ENCODE measurements around the gene SYT2. TPM values are rescaled to one million over a fixed set of nuclear protein-coding genes. Genes with fewer than 3 reads are reported as not detected.
A peak's percentile ranks its signal among the peaks of the same experiment; 100 is the strongest.
"Not testable (repeated sequence)": the region's sequence is repeated elsewhere in the genome, so short reads cannot be mapped to it uniquely, and the experiment has no call there.

SYT2 gene
- total and polyA plus RNA-seq, 3 donors from 2014 or later, result 2.0 to 7.2 (median 2.1) TPM

DNA sequence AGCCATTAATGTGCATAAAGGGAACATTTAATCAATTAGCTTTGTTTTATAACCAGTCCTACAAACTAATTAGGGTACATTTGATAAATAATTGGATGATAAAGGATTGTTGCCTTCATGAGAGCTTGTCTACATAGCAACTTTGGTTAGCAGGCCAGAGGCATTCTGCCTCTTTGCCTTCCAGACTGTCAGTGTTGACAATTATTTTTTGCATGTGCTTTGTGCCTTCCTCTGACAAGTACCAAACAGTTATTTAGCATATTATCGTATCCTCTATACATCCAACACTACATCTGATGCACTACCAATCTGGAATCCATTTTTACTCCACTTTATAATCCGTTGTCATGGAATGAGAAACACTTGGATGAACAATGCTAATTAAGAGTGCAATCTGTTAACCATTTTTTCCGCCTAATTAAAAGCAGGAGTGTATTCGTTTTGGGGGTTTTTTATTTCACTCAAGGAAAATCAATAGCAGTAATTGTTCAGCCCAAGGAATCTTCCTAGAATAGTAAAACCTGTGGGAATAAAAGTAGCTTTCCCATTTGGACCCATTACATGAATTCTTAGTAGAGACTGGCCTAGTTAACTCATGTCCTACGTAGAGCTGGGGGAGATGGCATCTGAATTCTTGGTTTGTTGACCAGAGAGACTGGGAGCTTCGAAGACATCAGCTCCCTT is 165.3 kb downstream of the SYT2 start:
- H3K36me3 ChIP-seq (ENCODE audit: low read depth, missing control alignments); intact Hi-C loops (cut with DNase I; ENCODE audit: low total_unique reads); H3K4me3 ChIP-seq; H3K9me3 ChIP-seq; H3K4me1 ChIP-seq; H3K27me3 ChIP-seq; DNase-seq: not testable (repeated sequence)
- H3K27ac ChIP-seq, result peak overlapping the region in 1 of 2 donors; percentile 81
- 87 to 90% methylated on average over 6 of the region's 6 CpGs for WGBS, 2 donors

GRCh38 chr1:202543537-202543936 is 166.7 kb downstream of the SYT2 start:
- DNase-seq; H3K27me3 ChIP-seq; intact Hi-C loops (cut with DNase I; ENCODE audit: low total_unique reads); H3K4me1 ChIP-seq; H3K4me3 ChIP-seq; H3K36me3 ChIP-seq (ENCODE audit: low read depth, missing control alignments); H3K9me3 ChIP-seq: not testable (repeated sequence)
- H3K27ac ChIP-seq, result peak overlapping the region in 1 of 2 donors; percentile 81
- 81 to 83% methylated on average over 11 of the region's 11 CpGs for WGBS, 2 donors

- H3K4me3 ChIP-seq; intact Hi-C loops (cut with DNase I; ENCODE audit: low total_unique reads): not testable (repeated sequence)
These were observed 167.8 kb downstream of the SYT2 start for GRCh38 chr1:202542415-202542814.

DNA sequence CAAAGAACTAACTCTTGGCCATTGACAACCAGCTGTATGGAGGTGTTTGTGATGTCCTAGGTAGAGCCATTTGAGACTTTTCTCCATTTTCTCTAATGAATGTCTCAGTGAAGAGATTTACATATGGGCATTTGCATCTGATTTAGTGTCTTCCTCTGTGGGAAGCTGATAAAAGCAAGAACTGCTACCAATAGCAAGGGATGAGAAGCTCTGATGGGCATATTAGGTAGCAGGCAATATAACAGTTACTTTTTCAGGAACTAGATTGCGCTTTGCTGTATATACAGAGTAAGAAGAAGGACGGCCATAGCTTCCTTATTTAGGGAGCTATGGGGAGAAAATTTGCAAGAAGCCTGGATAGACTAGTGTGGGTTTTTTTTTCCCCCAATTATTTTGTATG is 169.4 kb downstream of the SYT2 start:
- 72 to 73% methylated on average over 2 of the region's 2 CpGs for WGBS, 2 donors
- Histone ChIP-seq H3K27ac (peak overlapping the region; percentile 59 to 81), H3K4me3 (peak overlapping the region; percentile 23 to 41)
- H3K9me3 ChIP-seq; intact Hi-C loops (cut with DNase I; ENCODE audit: low total_unique reads); DNase-seq; H3K36me3 ChIP-seq (ENCODE audit: low read depth, missing control alignments); H3K27me3 ChIP-seq; H3K4me1 ChIP-seq: not testable (repeated sequence)

More at GRCh38 chr1:202542415-202542814, 167.8 kb downstream of the SYT2 start:
- H3K27ac ChIP-seq, result peak overlapping the region; percentile 1 to 81
- not testable (repeated sequence) for DNase-seq; H3K36me3 ChIP-seq (ENCODE audit: low read depth, missing control alignments); H3K4me1 ChIP-seq; H3K27me3 ChIP-seq; H3K9me3 ChIP-seq

Other genes with a start within 250 kb of the SYT2 start
- gene KDM5B, start 98.0 kb upstream of the SYT2 start, total RNA-seq, result 100 to 1,000 TPM; 223 to 307 TPM
- gene KDM5B, start 98.0 kb upstream of the SYT2 start, polyA plus RNA-seq (ENCODE audit: insufficient read depth, low read depth, low replicate concordance), result 333 TPM
- gene PCAT6, start 100.5 kb upstream of the SYT2 start, total RNA-seq, result 10 to 100 TPM; 11.5 to 29.4 TPM
- 80.5 TPM for gene PCAT6, start 100.5 kb upstream of the SYT2 start, polyA plus RNA-seq (ENCODE audit: insufficient read depth, low read depth, low replicate concordance)
- 10 to 100 TPM; 19.1 to 19.5 TPM for gene RABIF, start 178.7 kb upstream of the SYT2 start, total RNA-seq
- 35.2 TPM for gene RABIF, start 178.7 kb upstream of the SYT2 start, polyA plus RNA-seq (ENCODE audit: insufficient read depth, low read depth, low replicate concordance)
- 10 to 100 TPM; 73.5 to 74.7 TPM for gene KLHL12, start 216.8 kb upstream of the SYT2 start, total RNA-seq
- 109 TPM for gene KLHL12, start 216.8 kb upstream of the SYT2 start, polyA plus RNA-seq (ENCODE audit: insufficient read depth, low read depth, low replicate concordance)
- gene ADIPOR1, start 247.9 kb upstream of the SYT2 start, total RNA-seq, result 100 to 1,000 TPM; 157 to 164 TPM
- 114 TPM for gene ADIPOR1, start 247.9 kb upstream of the SYT2 start, polyA plus RNA-seq (ENCODE audit: insufficient read depth, low read depth, low replicate concordance)